GM12891 (cell line): Measurements from ENCODE around the gene SLC1A3.

ENCODE experiments used
- DNase-seq: peaks from one replicate; pipeline ENCODE4 v3.0.0; 2011; ENCODE audit warnings: low spot score; ENCODE audit not compliant: insufficient read length
- FAIRE-seq: peaks from 2 replicates; lab custom pipeline; 2011; peaks lifted over from hg19 to GRCh38; lab: Jason Lieb, UNC
- PAX5 ChIP-seq: IDR thresholded peaks from 2 replicates; pipeline ENCODE4 v1.6.1; 2011; ENCODE audit warnings: low read length, moderate library complexity, mild to moderate bottlenecking; ENCODE audit not compliant: insufficient read depth, severe bottlenecking
- POLR2A ChIP-seq: IDR thresholded peaks from 2 replicates; pipeline ENCODE4 v1.6.1; 2011; ENCODE audit warnings: low read depth, low read length, control low read depth
- POLR2AphosphoS5 ChIP-seq: IDR thresholded peaks from 2 replicates; pipeline ENCODE4 v1.6.1; 2011; ENCODE audit warnings: low read depth, low read length, control low read depth
- POU2F2 ChIP-seq: IDR thresholded peaks from 2 replicates; pipeline ENCODE4 v1.6.1; 2011; ENCODE audit warnings: low read depth, mild to moderate bottlenecking, control low read depth, low read length, moderate library complexity
- SPI1 ChIP-seq: IDR thresholded peaks from 2 replicates; pipeline ENCODE4 v1.6.1; 2011; ENCODE audit warnings: low read depth, low read length, control low read depth
- TAF1 ChIP-seq: IDR thresholded peaks from 2 replicates; pipeline ENCODE4 v1.6.1; 2011; ENCODE audit warnings: low read depth, low read length, control low read depth

SLC1A3 gene

DNA sequence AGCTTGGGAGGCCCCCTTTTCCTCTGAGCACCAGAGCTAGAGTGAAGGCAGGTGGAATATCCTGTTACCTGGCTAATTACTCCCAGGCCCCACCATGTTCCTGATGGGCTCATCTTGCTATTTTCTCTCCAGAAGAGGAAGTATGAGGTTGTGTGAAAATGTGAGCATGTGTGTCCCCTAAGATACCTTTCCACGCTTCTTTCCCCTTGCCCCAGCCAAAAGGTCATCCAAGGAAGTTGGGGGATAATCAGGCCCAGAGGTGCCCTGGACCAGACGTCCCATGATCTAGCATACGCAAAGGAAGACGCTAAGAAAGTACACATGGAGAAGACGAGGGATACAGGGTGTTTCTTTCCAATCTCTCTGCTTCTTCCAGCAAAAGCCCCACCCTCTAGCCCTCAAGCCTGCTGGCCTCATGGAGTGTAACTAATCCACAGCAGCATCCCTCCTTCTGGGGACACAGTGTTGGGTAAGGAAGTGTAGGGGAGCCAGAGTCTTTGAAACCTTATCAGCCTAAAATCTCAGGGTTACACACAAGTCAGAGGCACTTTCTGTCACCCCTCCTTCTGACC, 115.3 kb downstream of the SLC1A3 start:
- no peak for TF ChIP-seq TAF1
- TF ChIP-seq POU2F2 = no peak
- no peak for TF ChIP-seq SPI1
- no peak for TF ChIP-seq POLR2A
- no peak for TF ChIP-seq POLR2AphosphoS5
- no peak for TF ChIP-seq PAX5
- FAIRE-seq (peak; percentile 55), DNase-seq (no peak)

DNA sequence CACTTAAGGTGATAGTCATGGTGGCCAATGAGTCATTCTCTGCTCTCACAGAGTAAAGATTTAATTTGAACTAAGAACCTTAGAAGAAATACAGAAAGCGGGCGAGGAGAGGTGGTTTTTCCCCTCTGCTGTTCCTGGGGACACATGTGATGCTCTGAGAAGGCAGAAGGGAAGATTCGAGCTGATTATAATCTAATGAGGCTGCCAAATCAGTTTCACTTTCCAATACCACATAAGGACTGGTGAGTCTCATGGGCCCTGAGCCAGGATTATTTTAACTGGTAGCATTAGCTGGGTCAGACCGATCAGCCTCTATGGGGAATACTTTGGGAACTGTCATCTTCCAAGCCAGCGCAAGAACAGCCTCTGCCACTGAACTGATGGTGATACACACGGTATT, 116.5 kb downstream of the SLC1A3 start:
- TF ChIP-seq PAX5 = no peak
- TF ChIP-seq POU2F2 = no peak
- no peak for TF ChIP-seq SPI1
- no peak for TF ChIP-seq TAF1
- TF ChIP-seq POLR2A = no peak
- TF ChIP-seq POLR2AphosphoS5 = no peak
- DNase-seq = no peak
- FAIRE-seq = peak; percentile 74

DNA sequence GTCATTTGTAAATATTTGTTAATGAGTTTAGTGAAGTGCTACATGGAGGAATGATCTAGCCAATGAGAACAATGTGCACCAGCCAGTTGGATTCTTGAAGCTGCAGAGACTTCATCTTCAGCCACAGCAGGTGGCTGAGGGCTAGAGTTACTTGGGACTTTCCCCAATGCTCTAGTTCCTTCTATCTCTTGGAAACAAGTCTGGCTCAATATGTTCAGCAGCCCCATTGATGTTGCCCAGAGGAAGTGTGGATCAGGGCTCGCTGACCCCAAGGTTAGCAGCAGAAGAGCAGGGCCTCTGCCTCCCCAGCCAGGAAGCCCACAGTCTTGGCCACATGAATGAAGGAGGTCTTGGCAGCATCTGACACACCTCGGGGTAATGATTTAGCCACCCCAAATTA, 117.5 kb downstream of the SLC1A3 start:
- FAIRE-seq = peak; percentile 90
- DNase-seq = no peak
- TF ChIP-seq PAX5 (no peak), POU2F2 (peak; percentile 58), POLR2A (peak; percentile 49), POLR2AphosphoS5 (peak; percentile 67; the same call in 1 of the 2 replicates), TAF1 (peak; percentile 61; the same call in 1 of the 2 replicates), SPI1 (peak; percentile 60)

DNA sequence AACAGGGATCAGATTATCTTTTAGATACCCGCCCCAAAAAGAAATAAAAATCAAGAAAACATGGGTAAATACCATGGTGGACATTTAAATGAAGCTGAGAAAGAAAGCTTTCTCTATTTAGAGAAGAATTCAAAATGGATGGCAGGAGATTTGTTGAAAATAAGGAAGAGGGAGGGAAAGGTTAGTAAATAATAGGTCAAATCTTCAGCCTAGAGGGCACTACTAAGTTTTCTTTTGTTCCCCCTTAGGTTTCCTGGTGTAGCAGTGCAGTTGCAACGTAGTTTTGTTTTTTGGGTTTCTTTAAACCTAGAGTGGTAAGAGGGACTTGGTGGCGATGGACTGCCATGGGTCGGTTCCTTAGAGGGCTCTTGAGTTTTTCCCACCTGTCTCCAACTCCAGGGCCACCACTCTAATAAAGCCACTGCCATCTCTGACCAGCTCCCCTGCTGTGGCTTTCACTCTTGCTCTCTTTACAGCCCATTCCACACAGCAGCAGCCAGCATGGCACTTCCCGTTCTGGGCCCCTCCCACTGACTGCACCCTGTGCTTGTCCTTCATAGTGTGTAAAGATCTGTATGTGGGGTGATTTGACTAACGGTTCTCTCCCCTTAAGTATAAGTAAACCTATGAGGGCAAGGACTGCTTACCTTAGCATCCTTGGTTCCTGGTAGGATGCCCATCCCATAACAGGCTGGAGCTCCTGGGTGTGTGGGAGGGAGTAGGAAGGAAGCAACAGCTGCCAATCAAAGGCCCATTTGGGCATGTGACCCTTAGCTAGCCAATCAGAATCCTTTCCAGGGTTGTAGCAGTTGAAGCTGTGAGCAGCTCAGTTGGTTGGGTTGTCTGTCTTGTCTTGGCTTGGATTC, 118.3 kb downstream of the SLC1A3 start:
- peak; percentile 68 for DNase-seq
- TF ChIP-seq SPI1 = peak; percentile 97
- peak; percentile 95 for TF ChIP-seq POLR2A
- peak; percentile 72 for TF ChIP-seq POU2F2
- peak; percentile 89 for TF ChIP-seq POLR2AphosphoS5
- TF ChIP-seq TAF1 = peak; percentile 75; the same call in 1 of the 2 replicates
- no peak for TF ChIP-seq PAX5
- FAIRE-seq = peak; percentile 94

DNA sequence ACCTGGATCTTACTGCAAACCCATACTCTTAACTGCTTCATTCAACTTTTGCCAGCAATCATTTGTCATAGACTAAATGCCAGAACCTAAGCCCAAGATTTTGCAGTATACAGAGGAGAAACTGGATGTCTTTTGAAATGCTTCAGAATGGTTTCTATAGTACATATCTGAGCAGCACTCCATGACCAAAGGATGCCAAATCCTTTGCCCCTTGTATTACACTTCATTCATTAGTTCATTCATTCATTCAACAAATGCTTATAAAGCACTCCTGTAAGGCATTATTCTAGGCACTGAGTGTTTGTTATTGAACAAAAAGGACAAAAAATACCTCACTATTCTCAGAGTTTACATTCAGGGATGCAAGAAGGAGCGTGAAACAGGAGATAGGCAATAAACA, 119.9 kb downstream of the SLC1A3 start:
- DNase-seq = no peak
- FAIRE-seq = no peak
- no peak for TF ChIP-seq POLR2A
- TF ChIP-seq POU2F2 = no peak
- TF ChIP-seq TAF1 = no peak
- no peak for TF ChIP-seq PAX5
- no peak for TF ChIP-seq POLR2AphosphoS5

DNA sequence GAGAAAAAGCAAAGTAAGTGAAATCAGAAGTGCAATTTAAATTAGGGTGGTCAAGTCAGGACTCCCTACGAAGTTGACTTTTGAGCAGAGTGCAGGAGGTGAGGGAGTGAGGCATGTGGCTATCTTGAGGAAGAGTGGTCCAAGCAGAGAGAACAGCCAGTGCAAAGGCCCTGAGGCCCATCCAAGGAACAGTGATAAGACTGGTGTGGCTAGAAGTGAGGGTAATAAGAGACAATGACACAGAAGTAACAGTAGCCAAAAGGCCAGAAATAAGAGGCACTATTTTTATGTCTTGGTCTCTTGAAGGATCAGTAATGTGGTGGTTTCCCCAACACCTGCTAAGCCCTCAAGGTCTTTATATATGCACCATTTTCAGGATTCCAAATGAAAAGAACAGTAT, 120.4 kb downstream of the SLC1A3 start:
- FAIRE-seq (no peak), DNase-seq (no peak)
- TF ChIP-seq TAF1 (no peak), POU2F2 (no peak), PAX5 (no peak), POLR2A (no peak), SPI1 (no peak), POLR2AphosphoS5 (no peak)

DNA sequence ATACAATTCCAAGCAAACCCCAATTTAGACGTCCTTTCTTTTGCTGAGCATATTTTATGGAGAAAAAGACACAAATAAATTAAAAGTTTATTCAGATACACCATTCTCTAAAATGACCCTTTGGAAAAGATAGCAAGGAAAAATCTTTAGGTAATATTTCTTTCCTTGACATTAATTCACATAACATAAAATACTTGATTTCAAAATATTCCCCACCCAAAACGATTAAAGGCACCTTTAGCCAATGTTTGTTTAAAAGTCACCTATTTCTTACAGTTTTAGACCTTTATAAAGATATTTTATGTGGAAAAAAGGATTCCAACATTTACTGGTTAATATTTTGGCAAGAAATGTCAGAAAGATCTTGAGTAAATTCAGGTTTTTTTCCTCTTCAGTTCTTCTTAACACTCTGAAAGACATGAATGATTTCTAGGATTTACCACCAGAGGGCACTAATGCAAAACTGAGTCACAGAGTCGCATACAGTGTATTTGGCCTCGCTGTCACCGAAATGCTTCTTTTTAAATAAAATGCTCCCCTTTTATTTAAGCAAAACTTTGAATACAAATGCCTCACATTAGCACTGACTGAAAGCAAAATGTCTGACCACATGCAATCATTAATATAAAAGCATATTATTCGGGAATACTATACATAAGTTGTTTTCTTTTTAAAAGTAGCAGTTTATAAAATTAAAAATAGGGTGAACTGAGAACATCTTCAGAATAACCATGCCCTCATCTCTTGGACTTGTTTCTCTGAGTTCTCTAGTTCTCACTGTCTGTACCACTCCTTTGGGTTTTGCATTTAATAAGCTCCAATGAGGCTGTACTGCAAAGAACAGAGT, 122.5 kb downstream of the SLC1A3 start:
- peak; percentile 37 for DNase-seq
- TF ChIP-seq POLR2A (no peak), PAX5 (no peak), TAF1 (no peak), SPI1 (no peak), POU2F2 (no peak), POLR2AphosphoS5 (no peak)
- FAIRE-seq = no peak

DNA sequence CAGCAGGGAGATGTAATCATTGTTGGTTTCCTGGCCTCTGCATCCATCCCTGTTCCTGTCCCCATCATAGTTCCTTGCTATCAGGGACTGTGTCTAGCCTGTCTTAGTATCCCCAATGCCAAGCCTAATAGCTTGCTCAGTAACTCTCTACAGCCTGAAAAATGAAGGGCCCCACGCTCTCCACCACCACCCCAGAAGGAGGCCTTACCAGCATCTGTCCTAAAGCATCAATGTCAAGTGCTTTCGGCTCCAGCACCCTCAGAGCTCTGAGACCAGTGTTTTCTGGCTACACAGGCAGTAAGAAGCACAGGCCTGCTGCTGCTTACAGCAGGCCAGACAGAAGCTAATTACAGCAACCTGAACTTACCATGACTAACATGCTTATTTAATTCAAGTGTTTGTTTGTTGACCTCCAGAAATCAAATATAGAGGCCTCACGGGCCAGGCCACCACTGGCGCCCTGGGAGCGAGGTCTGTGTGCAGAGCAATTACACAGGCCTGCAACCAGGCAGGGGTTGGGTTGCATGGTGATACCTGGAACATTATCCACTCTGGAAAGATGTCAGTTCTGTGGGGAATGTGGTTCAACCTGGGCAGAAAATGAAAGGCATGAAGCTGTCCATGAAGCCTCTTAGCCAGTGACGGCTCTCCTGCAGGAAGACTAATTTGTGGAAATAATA, 124.3 kb downstream of the SLC1A3 start:
- DNase-seq = no peak

More for the DNA sequence above, 124.3 kb downstream of the SLC1A3 start:
- no peak for FAIRE-seq
- TF ChIP-seq SPI1 (no peak), POLR2AphosphoS5 (no peak), POU2F2 (no peak), TAF1 (no peak), POLR2A (no peak), PAX5 (no peak)
